ENCODE data around the gene MKLN1. TPM values are rescaled to one million over a fixed set of nuclear protein-coding genes. Genes with fewer than 3 reads are reported as not detected.
"Not testable (repeated sequence)": the region's sequence is repeated elsewhere in the genome, so short reads cannot be mapped to it uniquely, and the experiment has no call there.

Gene MKLN1
- total and polyA plus RNA-seq, 10 of the 15 experiments (the other 5 are each of a cell fraction or from before 2014, with no cell fraction given) = 13.6 to 55.8 (median 29.3) TPM

GRCh38 chr7:131504157-131504899, 176.7 kb downstream of the MKLN1 start:
- Histone ChIP-seq H4K20me1 (ENCODE audit: control insufficient read depth, insufficient read depth) (no peaks in the 10 kb centered on the region), H3K27me3 (replicated peaks in 1 of 2; ENCODE audit: control insufficient read depth in 2 of 2, insufficient read depth in 2 of 2, low read length in 1 of 2) (no peaks in the 10 kb centered on the region), H3K4me2 (ENCODE audit: control insufficient read depth, insufficient read depth) (no peak overlapping the region), H3K9me3 (replicated peaks; ENCODE audit: control insufficient read depth, insufficient read depth, low read length) (no peaks in the 10 kb centered on the region), H2AFZ (ENCODE audit: control insufficient read depth, low read depth, low read length) (no peak overlapping the region), H3K79me2 (ENCODE audit: control insufficient read depth, insufficient read depth, low read length) (no peaks in the 10 kb centered on the region), H3K36me3 (ENCODE audit: control insufficient read depth in 2 of 2, insufficient read depth in 2 of 2, low read length in 1 of 2) (no peaks in the 10 kb centered on the region; a peak in 1 of 4 replicates), H3K4me3 (no peak overlapping the region), H3K4me1 (ENCODE audit: control insufficient read depth, insufficient read depth, low read length) (peaks cover 6% of the 10 kb centered on the region; the same call in 1 of the 2 replicates), H3K27ac (ENCODE audit: control insufficient read depth, insufficient read depth) (no peak overlapping the region), H3K9ac (ENCODE audit: control insufficient read depth, insufficient read depth, low read length) (no peak overlapping the region)
- no peak for TF ChIP-seq CBX5 (IDR thresholded peaks at IDR 0.05; ENCODE audit: low read depth)
- TF ChIP-seq BMI1 (IDR thresholded peaks at IDR 0.05; ENCODE audit: borderline replicate concordance) = peak; percentile 47; the same call in 1 of the 2 replicates
- intact Hi-C loops (cut with micrococcal nuclease; ENCODE audit: unreplicated experiment) = no loop called here
- DNase-seq (ENCODE audit: low read depth, low spot score) = no peak
- SMC1A ChIA-PET (ENCODE audit: uncharacterized antibody, unreplicated experiment) = interaction anchor here (1.2 to 1.9 kb wide), 2 partner anchors 10 to 50 kb away, joined by 3 to 8 read pairs; no protein-coding TSS in a partner anchor
- RAD21 ChIA-PET (ENCODE audit: unreplicated experiment) = interaction anchor here (0.5 to 1.0 kb wide), 3 partner anchors 40 to 464 kb away, joined by 3 to 4 read pairs (median 3); no protein-coding TSS in a partner anchor
- CTCF ChIA-PET = interaction anchor here (0.9 to 2.2 kb wide), 6 partner anchors 10 to 151 kb away, joined by 3 to 11 read pairs (median 5); no protein-coding TSS in a partner anchor
- no TSS peak for BruUV-seq (replicated peaks)
- in situ Hi-C loops (cut with MboI) = no loop called here
- 77% methylated on average over 14 of the region's 14 CpGs for WGBS (ENCODE audit: insufficient coverage, insufficient replicate concordance, low lambda C conversion rate, missing lambda C conversion rate)
- POLR2A ChIA-PET = interaction anchor here (1.0 to 1.6 kb wide), 2 partner anchors 11 to 21 kb away, joined by 3 to 5 read pairs; no protein-coding TSS in a partner anchor
- FAIRE-seq = no peak
- ATAC-seq = no peak

- H2AFZ ChIP-seq (ENCODE audit: control insufficient read depth, low read depth, low read length); H3K4me3 ChIP-seq; DNase-seq (ENCODE audit: low read depth, low spot score); H3K9me3 ChIP-seq (replicated peaks; ENCODE audit: control insufficient read depth, insufficient read depth, low read length); H3K36me3 ChIP-seq (ENCODE audit: control insufficient read depth in 2 of 2, insufficient read depth in 2 of 2, low read length in 1 of 2); intact Hi-C loops (cut with micrococcal nuclease; ENCODE audit: unreplicated experiment); BruUV-seq (replicated peaks); H3K9ac ChIP-seq (ENCODE audit: control insufficient read depth, insufficient read depth, low read length); H3K27ac ChIP-seq (ENCODE audit: control insufficient read depth, insufficient read depth); H3K4me2 ChIP-seq (ENCODE audit: control insufficient read depth, insufficient read depth); POLR2A ChIA-PET; H4K20me1 ChIP-seq (ENCODE audit: control insufficient read depth, insufficient read depth); FAIRE-seq; H3K4me1 ChIP-seq (ENCODE audit: control insufficient read depth, insufficient read depth, low read length); H3K27me3 ChIP-seq (replicated peaks in 1 of 2; ENCODE audit: control insufficient read depth in 2 of 2, insufficient read depth in 2 of 2, low read length in 1 of 2); H3K79me2 ChIP-seq (ENCODE audit: control insufficient read depth, insufficient read depth, low read length); in situ Hi-C loops (cut with MboI): not testable (repeated sequence)
- 51% methylated on average over 8 of the region's 8 CpGs for WGBS (ENCODE audit: insufficient coverage, insufficient replicate concordance, low lambda C conversion rate, missing lambda C conversion rate)
- ATAC-seq = peak; percentile 8; the same call in 2 of the 3 replicates
- ChIA-PET CTCF (interaction anchor here (0.9 to 2.2 kb wide), 6 partner anchors 9 to 150 kb away, joined by 3 to 11 read pairs (median 5); no protein-coding TSS in a partner anchor), RAD21 (ENCODE audit: unreplicated experiment) (interaction anchor here (0.8 to 1.0 kb wide), 2 partner anchors 40 to 465 kb away, joined by 3 read pairs; no protein-coding TSS in a partner anchor), SMC1A (ENCODE audit: uncharacterized antibody, unreplicated experiment) (interaction anchor here (0.9 to 1.9 kb wide), 3 partner anchors 11 to 51 kb away, joined by 3 to 8 read pairs (median 3); no protein-coding TSS in a partner anchor)
Measured at GRCh38 chr7:131505037-131505620, 177.5 kb downstream of the MKLN1 start.

Measured in GM12878 (cell line).